K562 (cell line): ENCODE results near the gene FAM219B. TPM values are rescaled to one million over a fixed set of nuclear protein-coding genes. Genes with fewer than 3 reads are reported as not detected.

Experiments
- ATAC-seq: fragments of 200-7000 bp; cut with Tn5 transposase; 3 replicates; pipeline ENCODE4 v1.9.1; 2020; ENCODE audit warnings: moderate library complexity
- BruUV-seq: library from RNA; stranded (reverse); fragments of 400-500 nt; replicated peaks from 2 replicates; lab custom pipeline; 2021; lab: Mats Ljungman, UMichigan
- CTCF ChIA-PET: fragments of 300-600 bp; formaldehyde crosslinking; extraction: SDS; loops from one replicate; lab custom pipeline; 2021; ENCODE audit warnings: low intra/inter-chr PET ratio; lab: Yijun Ruan, JAX
- POLR2A ChIA-PET: fragments of 300-600, 350-650 bp; sonication (Branson Sonifier 250); formaldehyde crosslinking; extraction: SDS; loops from one replicate; lab custom pipeline; 2021; ENCODE audit warnings: antibody characterized with exemption, inconsistent platforms; lab: Yijun Ruan, JAX
- DNase-seq, 4 experiments: peaks; one replicate each; pipeline versions ENCODE4 v3.0.0 to v3.0.0-alpha.2; 2011 to 2018; ENCODE audit warnings: low spot score in 3 of 4, mixed read lengths in 3 of 4; ENCODE audit errors: extremely low read depth in 1 of 4
- FAIRE-seq: peaks from 2 replicates; lab custom pipeline; 2011; peaks lifted over from hg19 to GRCh38; lab: Jason Lieb, UNC
- H2AFZ ChIP-seq: 2 replicates; pipeline ENCODE4 v1.6.0; 2011; ENCODE audit warnings: low read depth, low read length, control low read depth, inconsistent platforms
- H3K27ac ChIP-seq: fragments of 200-600 bp; 3 replicates; pipeline ENCODE4 v1.8.0; 2011; ENCODE audit warnings: low read depth, mild to moderate bottlenecking, control low read depth, inconsistent platforms, low read length, moderate library complexity, mixed read lengths; ENCODE audit errors: extremely low read depth
- H3K27me3 ChIP-seq, 2 experiments: fragments of 300-600 bp in 1 of 2; 2 replicates in 1 of 2; 3 replicates in 1 of 2; pipeline versions ENCODE4 v1.6.0 to v1.8.0; 2011; ENCODE audit warnings: inconsistent platforms in 2 of 2, low read length in 2 of 2, mild to moderate bottlenecking in 1 of 2, mixed read lengths in 1 of 2, moderate library complexity in 1 of 2; ENCODE audit not compliant: control insufficient read depth in 2 of 2, insufficient read depth in 2 of 2
- H3K36me3 ChIP-seq: fragments of 300-600 bp; 3 replicates; pipeline ENCODE4 v1.8.0; 2011; ENCODE audit warnings: mild to moderate bottlenecking, low read length, inconsistent platforms; ENCODE audit not compliant: control insufficient read depth, insufficient read depth
- H3K4me1 ChIP-seq, 2 experiments: fragments of 200-600 bp in 1 of 2; replicated peaks in 1 of 2; 2 replicates in 1 of 2; 3 replicates in 1 of 2; pipeline versions ENCODE4 v1.5.1 to v1.8.0; 2011; ENCODE audit warnings: inconsistent platforms in 2 of 2, low read length in 2 of 2, mild to moderate bottlenecking in 1 of 2, mixed read lengths in 1 of 2, moderate library complexity in 1 of 2; ENCODE audit not compliant: control insufficient read depth in 2 of 2, insufficient read depth in 2 of 2
- H3K4me2 ChIP-seq: 2 replicates; pipeline ENCODE4 v1.6.1; 2011; ENCODE audit warnings: low read length, control low read depth, inconsistent platforms, mixed read lengths; ENCODE audit not compliant: insufficient read depth
- H3K4me3 ChIP-seq: fragments of 200-600 bp; sonication (generic), shearing (Covaris generic); 2 replicates; pipeline ENCODE4 v1.5.1; 2016; ENCODE audit warnings: control low read depth, inconsistent platforms
- H3K79me2 ChIP-seq: fragments of 200-600 bp; 3 replicates; pipeline ENCODE4 v1.8.0; 2011; ENCODE audit warnings: low read length, inconsistent platforms; ENCODE audit not compliant: control insufficient read depth, insufficient read depth
- H3K9ac ChIP-seq, 2 experiments: 2 replicates each; pipeline versions ENCODE4 v1.6.0 to v1.6.1; 2011; ENCODE audit warnings: low read depth in 2 of 2, low read length in 2 of 2, control low read depth in 1 of 2, inconsistent platforms in 1 of 2, mild to moderate bottlenecking in 1 of 2, mixed read lengths in 1 of 2; ENCODE audit not compliant: insufficient read depth in 1 of 2
- H3K9me1 ChIP-seq: one replicate; pipeline ENCODE4 v1.6.0; 2011; ENCODE audit warnings: inconsistent platforms, mild to moderate bottlenecking, low read length, moderate library complexity; ENCODE audit not compliant: control insufficient read depth, insufficient read depth
- H3K9me3 ChIP-seq: replicated peaks from 2 replicates; pipeline ENCODE4 v1.5.1; 2011; ENCODE audit warnings: low read depth, low read length, inconsistent platforms; ENCODE audit not compliant: control insufficient read depth, insufficient read depth
- H4K20me1 ChIP-seq: replicated peaks from 2 replicates; pipeline ENCODE4 v1.6.1; 2011; ENCODE audit warnings: low read length, inconsistent platforms, mixed read lengths; ENCODE audit not compliant: control insufficient read depth, insufficient read depth
- GABPB1 ChIP-seq: sonication (generic); formaldehyde crosslinking; IDR thresholded peaks from 2 replicates; pipeline ENCODE4 v1.8.0; 2022; ENCODE audit warnings: mild to moderate bottlenecking, missing genetic modification reagents
- HDAC1 ChIP-seq, 2 experiments: fragments of 450-650 bp; IDR thresholded peaks; 2 replicates each; pipeline ENCODE4 v1.6.1; 2016 to 2017; ENCODE audit warnings: inconsistent platforms in 1 of 2, mild to moderate bottlenecking in 1 of 2, moderate library complexity in 1 of 2
- PRPF4 ChIP-seq: fragments of 200-400 bp; formaldehyde crosslinking; IDR thresholded peaks from one replicate; pipeline ENCODE4 v1.6.1; 2017; ENCODE audit warnings: low read length, low read depth, mild to moderate bottlenecking; ENCODE audit not compliant: insufficient read depth, poor library complexity, severe bottlenecking
- ZBED1 ChIP-seq: IDR thresholded peaks from 2 replicates; pipeline ENCODE4 v1.6.1; 2014
- WGBS: fragments of 100-300 bp; shearing (Covaris generic); methylation state at CpG from one replicate; pipeline ENCODE4 v1.1.6; 2016; ENCODE audit warnings: low coverage, mixed read lengths; ENCODE audit not compliant: insufficient coverage; ENCODE audit errors: missing lambda C conversion rate; 5-methylcytosine and 5-hydroxymethylcytosine counted together
- in situ Hi-C: fragments of 300-500 bp; cut with MboI; formaldehyde crosslinking; loops from 4 replicates; pipeline ENCODE4 v1.15.0; 2018; ENCODE audit warnings: inconsistent platforms, mixed read lengths
- intact Hi-C: fragments of 100-400 bp; cut with micrococcal nuclease; formaldehyde crosslinking; loops from 2 replicates; pipeline ENCODE4 v1.14.2; 2022
- polyA plus RNA-seq, 8 experiments: library from polyadenylated mRNA; depleted of rRNA in 4 of 8; stranded (reverse) in 5 of 8; unstranded in 3 of 8; fragments of >200 nt; fragmentation: Nextera tagmentation in 2 of 8; fragmentation: Illumina TruSeq in 1 of 8; extraction: Ambion mirVana in 2 of 8; extraction: Trizol in 1 of 8; gene quantifications; 2 replicates each; pipeline versions ENCODE4 v1.2.1 to v1.2.3, GENCODE V29; 2011 to 2014; ENCODE audit warnings: inconsistent platforms in 1 of 8, missing spikeins in 1 of 8
- total RNA-seq, 7 experiments: library from RNA; depleted of rRNA in 6 of 7; stranded (reverse); fragments of >200 nt in 6 of 7; fragmentation: Illumina TruSeq in 2 of 7; extraction: Trizol in 2 of 7; gene quantifications; 2 replicates each; pipeline versions ENCODE4 v1.2.1 to v1.2.3, GENCODE V29; 2011 to 2021; ENCODE audit warnings: low replicate concordance in 1 of 7
- TF ChIP-seq, protein P1 (sequence below), 2 experiments: fragments of 450-650 bp; IDR thresholded peaks; 2 replicates each; pipeline ENCODE4 v1.6.1; 2016; ENCODE audit warnings: mild to moderate bottlenecking in 2 of 2, borderline replicate concordance in 1 of 2, low read depth in 1 of 2, moderate library complexity in 1 of 2

FAM219B gene
- total and polyA plus RNA-seq, 9 of the 15 experiments (the other 6 are each of a cell fraction or from before 2014, with no cell fraction given): 6.8 to 50.4 (median 29.4) TPM

- FAIRE-seq: no peak
- Histone ChIP-seq H3K27ac (no peak overlapping the region), H3K9me3 (no peaks in the 10 kb centered on the region), H3K4me3 (no peak overlapping the region), H3K9ac (no peak overlapping the region), H4K20me1 (peaks cover 13% of the 10 kb centered on the region), H3K4me1 (peaks cover 8 to 9% of the 10 kb centered on the region in 2 experiments; a peak in 4 of 5 replicates), H2AFZ (no peak overlapping the region), H3K27me3 (no peaks in the 10 kb centered on the region), H3K36me3 (peaks cover 22% of the 10 kb centered on the region), H3K79me2 (peaks cover 13% of the 10 kb centered on the region; the same call in 2 of the 3 replicates), H3K4me2 (no peak overlapping the region), H3K9me1 (peaks cover under 1% of the 10 kb centered on the region)
- CTCF ChIA-PET: no interaction called here
- in situ Hi-C loops: no loop called here
- DNase-seq: no peak
- no peak for ATAC-seq
- POLR2A ChIA-PET: interaction anchor here (1.0 to 1.6 kb wide), 5 partner anchors 8 to 17 kb away, joined by 4 to 6 read pairs (median 5); no protein-coding TSS in a partner anchor
- no TSS peak for BruUV-seq
- TF ChIP-seq GABPB1 (CRISPR knock-in tag) (no peak), HDAC1 (IDR thresholded peaks at IDR 0.05) (no peak), PRPF4 (no peak), ZBED1 (no peak)
- TF ChIP-seq, protein P1, sequence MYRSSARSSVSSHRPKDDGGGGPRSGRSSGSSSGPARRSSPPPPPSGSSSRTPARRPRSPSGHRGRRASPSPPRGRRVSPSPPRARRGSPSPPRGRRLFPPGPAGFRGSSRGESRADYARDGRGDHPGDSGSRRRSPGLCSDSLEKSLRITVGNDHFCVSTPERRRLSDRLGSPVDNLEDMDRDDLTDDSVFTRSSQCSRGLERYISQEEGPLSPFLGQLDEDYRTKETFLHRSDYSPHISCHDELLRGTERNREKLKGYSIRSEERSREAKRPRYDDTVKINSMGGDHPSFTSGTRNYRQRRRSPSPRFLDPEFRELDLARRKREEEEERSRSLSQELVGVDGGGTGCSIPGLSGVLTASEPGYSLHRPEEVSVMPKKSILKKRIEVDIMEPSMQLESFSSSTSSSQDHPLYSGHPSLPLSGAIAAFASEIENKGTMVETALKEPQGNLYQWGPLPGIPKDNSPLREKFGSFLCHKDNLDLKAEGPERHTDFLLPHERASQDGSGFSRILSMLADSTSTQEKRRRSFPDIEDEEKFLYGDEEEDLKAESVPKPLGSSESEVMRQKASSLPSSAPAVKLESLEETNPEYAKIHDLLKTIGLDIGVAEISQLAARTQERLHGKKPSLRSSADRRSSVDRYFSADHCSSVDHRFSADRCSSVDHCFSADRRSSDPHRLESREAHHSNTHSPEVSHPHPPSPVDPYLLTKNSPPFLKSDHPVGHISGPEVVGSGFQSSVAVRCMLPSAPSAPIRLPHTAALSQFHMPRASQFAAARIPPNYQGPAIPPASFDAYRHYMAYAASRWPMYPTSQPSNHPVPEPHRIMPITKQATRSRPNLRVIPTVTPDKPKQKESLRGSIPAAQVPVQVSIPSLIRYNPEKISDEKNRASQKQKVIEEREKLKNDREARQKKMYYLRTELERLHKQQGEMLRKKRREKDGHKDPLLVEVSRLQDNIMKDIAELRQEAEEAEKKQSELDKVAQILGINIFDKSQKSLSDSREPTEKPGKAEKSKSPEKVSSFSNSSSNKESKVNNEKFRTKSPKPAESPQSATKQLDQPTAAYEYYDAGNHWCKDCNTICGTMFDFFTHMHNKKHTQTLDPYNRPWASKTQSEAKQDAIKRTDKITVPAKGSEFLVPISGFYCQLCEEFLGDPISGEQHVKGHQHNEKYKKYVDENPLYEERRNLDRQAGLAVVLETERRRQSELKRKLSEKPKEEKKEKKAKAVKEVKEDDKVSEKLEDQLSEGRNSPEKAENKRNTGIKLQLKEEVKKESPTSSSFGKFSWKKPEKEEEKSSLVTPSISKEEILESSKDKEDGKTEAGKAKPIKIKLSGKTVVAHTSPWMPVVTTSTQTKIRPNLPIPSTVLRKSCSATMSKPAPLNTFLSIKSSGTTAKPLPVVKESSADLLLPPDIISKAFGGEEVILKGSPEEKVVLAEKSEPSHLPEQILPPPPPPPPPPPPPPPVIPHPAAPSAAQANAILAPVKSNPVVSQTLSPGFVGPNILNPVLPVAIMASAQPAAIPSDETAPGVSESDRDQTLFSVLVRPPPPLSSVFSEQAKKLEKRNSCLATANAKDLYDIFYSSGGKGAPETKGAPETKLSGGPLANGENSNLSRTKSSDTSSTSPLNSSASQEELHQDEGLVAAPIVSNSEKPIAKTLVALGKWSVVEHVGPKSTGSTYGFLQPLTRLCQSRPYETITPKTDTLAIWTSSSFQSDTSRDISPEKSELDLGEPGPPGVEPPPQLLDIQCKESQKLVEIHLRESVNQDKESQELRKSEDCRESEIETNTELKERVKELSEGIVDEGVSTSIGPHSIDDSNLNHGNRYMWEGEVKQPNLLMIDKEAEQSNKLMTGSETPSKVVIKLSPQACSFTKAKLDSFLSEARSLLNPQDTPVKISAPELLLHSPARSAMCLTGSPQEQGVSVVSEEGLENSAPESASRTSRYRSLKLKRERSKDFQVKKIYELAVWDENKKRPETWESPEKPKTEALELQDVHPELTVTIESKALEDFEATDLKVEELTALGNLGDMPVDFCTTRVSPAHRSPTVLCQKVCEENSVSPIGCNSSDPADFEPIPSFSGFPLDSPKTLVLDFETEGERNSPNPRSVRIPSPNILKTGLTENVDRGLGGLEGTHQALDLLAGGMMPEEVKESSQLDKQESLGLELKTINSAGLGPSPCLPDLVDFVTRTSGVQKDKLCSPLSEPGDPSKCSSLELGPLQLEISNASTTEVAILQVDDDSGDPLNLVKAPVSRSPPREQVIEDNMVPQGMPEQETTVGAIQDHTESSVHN (IDR thresholded peaks at IDR 0.05; ENCODE audit: borderline replicate concordance in 1 of 2, low read depth in 1 of 2): no peak
- intact Hi-C loops: no loop called here
- WGBS: 88% methylated on average over 4 of the region's 4 CpGs
These were observed 48.3 kb downstream of the FAM219B start for GRCh38 chr15:74858369-74858740.
